ENCODE data around the gene FADS6.

GRCh38 chr17:74921769-74922168, 28.3 kb upstream of the FADS6 start:
- TF ChIP-seq CTCF (IDR thresholded peaks at IDR 0.05) (no peak), POLR2A (IDR thresholded peaks at IDR 0.05) (no peak), POLR2AphosphoS5 (IDR thresholded peaks at IDR 0.05) (no peak)

Data from prostate gland (tissue), 2 donors.